Panc1 (cell line): ENCODE results near the gene DDB1. TPM values are rescaled to one million over a fixed set of nuclear protein-coding genes. Genes with fewer than 3 reads are reported as not detected.

Experiments
- ATAC-seq: fragments of 200-7000 bp; cut with Tn5 transposase; 2 replicates; pipeline ENCODE4 v1.9.1; 2020; ENCODE audit warnings: mild to moderate bottlenecking, moderate library complexity
- BruUV-seq: library from RNA; stranded (reverse); fragments of 400-500 nt; replicated peaks from 2 replicates; lab custom pipeline; 2021; lab: Mats Ljungman, UMichigan
- CTCF ChIA-PET: fragments of 300-600 bp; sonication (Branson Sonifier 250); formaldehyde crosslinking; loops from one replicate; lab custom pipeline; 2022; ENCODE audit warnings: antibody characterized with exemption; lab: Charles Lee
- POLR2A ChIA-PET: fragments of 300-600 bp; sonication (Branson Sonifier 250); formaldehyde crosslinking; loops from one replicate; lab custom pipeline; 2022; ENCODE audit warnings: antibody characterized with exemption; lab: Charles Lee
- DNase-seq: peaks from one replicate; pipeline ENCODE4 v3.0.0-alpha.2; 2010; ENCODE audit warnings: low read depth, low spot score
- H3K27ac ChIP-seq: 2 replicates; pipeline ENCODE4 v1.5.1; 2011; ENCODE audit warnings: mild to moderate bottlenecking, low read length, inconsistent platforms
- H3K27me3 ChIP-seq: fragments of 200-500 bp; sonication (Bioruptor generic); 2 replicates; pipeline ENCODE4 v1.6.0; 2014; ENCODE audit warnings: low read length, inconsistent platforms; ENCODE audit not compliant: control insufficient read depth, insufficient read depth
- H3K36me3 ChIP-seq: fragments of 200-500 bp; sonication (Bioruptor generic); 2 replicates; pipeline ENCODE4 v1.5.1; 2014; ENCODE audit warnings: inconsistent platforms, mild to moderate bottlenecking, low read length, moderate library complexity; ENCODE audit not compliant: control insufficient read depth, insufficient read depth
- H3K4me1 ChIP-seq: 2 replicates; pipeline ENCODE4 v1.5.1; 2011; ENCODE audit warnings: inconsistent platforms, mild to moderate bottlenecking, low read length, moderate library complexity; ENCODE audit not compliant: control insufficient read depth, insufficient read depth
- H3K4me3 ChIP-seq, 2 experiments: 2 replicates each; pipeline ENCODE4 v1.5.1; 2011 to 2012; ENCODE audit warnings: low read depth in 2 of 2, low read length in 2 of 2, mild to moderate bottlenecking in 2 of 2, inconsistent platforms in 1 of 2, moderate library complexity in 1 of 2
- H3K9me3 ChIP-seq: fragments of 200-500 bp; sonication (Bioruptor generic); 2 replicates; pipeline ENCODE4 v1.5.1; 2014; ENCODE audit warnings: low read depth, mild to moderate bottlenecking, inconsistent platforms, low read length, moderate library complexity; ENCODE audit not compliant: control insufficient read depth, insufficient read depth
- POLR2AphosphoS5 ChIP-seq: IDR thresholded peaks from 2 replicates; pipeline ENCODE4 v1.6.1; 2012; ENCODE audit warnings: mild to moderate bottlenecking, low read depth, low read length, moderate library complexity
- REST ChIP-seq, 2 experiments: IDR thresholded peaks; 2 replicates each; pipeline ENCODE4 v1.6.1; 2011 to 2012; ENCODE audit warnings: low read depth in 2 of 2, control low read depth in 1 of 2, low read length in 1 of 2, mild to moderate bottlenecking in 1 of 2, moderate library complexity in 1 of 2; ENCODE audit not compliant: insufficient read depth in 1 of 2
- SIN3A ChIP-seq: IDR thresholded peaks from 2 replicates; pipeline ENCODE4 v1.6.1; 2012; ENCODE audit warnings: low read depth, mild to moderate bottlenecking, low read length, moderate library complexity, borderline replicate concordance; ENCODE audit not compliant: insufficient read depth
- TCF7L2 ChIP-seq: IDR thresholded peaks from 2 replicates; pipeline ENCODE4 v1.6.1; 2011; ENCODE audit warnings: mild to moderate bottlenecking, low read depth, low read length, inconsistent platforms
- in situ Hi-C: cut with HindIII; loops from 2 replicates; pipeline ENCODE4 v1.10.0; 2016; ENCODE audit warnings: low sequenced_read_pairs, low pct_unique_long_range_greater_than_20kb
- intact Hi-C: fragments of 100-400 bp; cut with micrococcal nuclease; formaldehyde crosslinking; loops from one replicate; pipeline ENCODE4 v1.10.0; 2022; ENCODE audit not compliant: unreplicated experiment
- total RNA-seq: library from RNA; stranded (reverse); gene quantifications from one replicate; pipeline ENCODE4 v1.2.1, GENCODE V29; 2021; ENCODE audit not compliant: unreplicated experiment
- TF ChIP-seq, protein P1 (sequence below): fragments of 450-650 bp; IDR thresholded peaks from 2 replicates; pipeline ENCODE4 v1.5.1; 2017; ENCODE audit warnings: mild to moderate bottlenecking

DDB1 gene
- total RNA-seq, 1 experiment from 2014 or later, result 217 TPM

GRCh38 chr11:61309739-61310138 lies 23.2 kb downstream of the DDB1 start:
- Histone ChIP-seq H3K4me1 (no peaks in the 10 kb centered on the region), H3K4me3 (no peak overlapping the region), H3K36me3 (peaks cover 52% of the 10 kb centered on the region), H3K27ac (no peak overlapping the region), H3K9me3 (no peaks in the 10 kb centered on the region), H3K27me3 (no peaks in the 10 kb centered on the region)
- ChIA-PET CTCF (no interaction called here), POLR2A (no interaction called here)
- intact Hi-C loops, result no loop called here
- in situ Hi-C loops, result no loop called here
- DNase-seq, result no peak
- TF ChIP-seq POLR2AphosphoS5 (no peak), TCF7L2 (no peak), SIN3A (no peak), REST (IDR thresholded peaks at IDR 0.05; ENCODE audit: insufficient read depth in 1 of 2, low read depth in 2 of 2, low read length in 1 of 2) (no peak)
- TF ChIP-seq, protein P1, sequence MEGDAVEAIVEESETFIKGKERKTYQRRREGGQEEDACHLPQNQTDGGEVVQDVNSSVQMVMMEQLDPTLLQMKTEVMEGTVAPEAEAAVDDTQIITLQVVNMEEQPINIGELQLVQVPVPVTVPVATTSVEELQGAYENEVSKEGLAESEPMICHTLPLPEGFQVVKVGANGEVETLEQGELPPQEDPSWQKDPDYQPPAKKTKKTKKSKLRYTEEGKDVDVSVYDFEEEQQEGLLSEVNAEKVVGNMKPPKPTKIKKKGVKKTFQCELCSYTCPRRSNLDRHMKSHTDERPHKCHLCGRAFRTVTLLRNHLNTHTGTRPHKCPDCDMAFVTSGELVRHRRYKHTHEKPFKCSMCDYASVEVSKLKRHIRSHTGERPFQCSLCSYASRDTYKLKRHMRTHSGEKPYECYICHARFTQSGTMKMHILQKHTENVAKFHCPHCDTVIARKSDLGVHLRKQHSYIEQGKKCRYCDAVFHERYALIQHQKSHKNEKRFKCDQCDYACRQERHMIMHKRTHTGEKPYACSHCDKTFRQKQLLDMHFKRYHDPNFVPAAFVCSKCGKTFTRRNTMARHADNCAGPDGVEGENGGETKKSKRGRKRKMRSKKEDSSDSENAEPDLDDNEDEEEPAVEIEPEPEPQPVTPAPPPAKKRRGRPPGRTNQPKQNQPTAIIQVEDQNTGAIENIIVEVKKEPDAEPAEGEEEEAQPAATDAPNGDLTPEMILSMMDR, result no peak
- BruUV-seq, result no TSS peak
- ATAC-seq, result no peak

GRCh38 chr11:61309141-61309540 lies 23.8 kb downstream of the DDB1 start:
- in situ Hi-C loops, result no loop called here
- Histone ChIP-seq H3K4me1 (no peaks in the 10 kb centered on the region), H3K4me3 (no peak overlapping the region), H3K9me3 (no peaks in the 10 kb centered on the region), H3K36me3 (peaks cover 48% of the 10 kb centered on the region), H3K27ac (no peak overlapping the region), H3K27me3 (no peaks in the 10 kb centered on the region)
- no TSS peak for BruUV-seq
- TF ChIP-seq REST (IDR thresholded peaks at IDR 0.05; ENCODE audit: insufficient read depth in 1 of 2, low read depth in 2 of 2, low read length in 1 of 2), result no peak
- TF ChIP-seq, protein P1, result no peak
- no peak for TF ChIP-seq TCF7L2
- no peak for TF ChIP-seq SIN3A
- TF ChIP-seq POLR2AphosphoS5, result no peak
- ChIA-PET CTCF (no interaction called here), POLR2A (no interaction called here)
- ATAC-seq (no peak), DNase-seq (no peak)
- intact Hi-C loops, result no loop called here
